Measurements from ENCODE around the gene YPEL2.

YPEL2 gene

GRCh38 chr17:59361916-59362810 is 30.7 kb downstream of the YPEL2 start (continued):
- TF ChIP-seq ZNF449 (tag by site-specific recombination; IDR thresholded peaks at IDR 0.05) = peak; percentile 20; the same call in 1 of the 2 replicates
- TF ChIP-seq ZNF354C (tag by site-specific recombination; IDR thresholded peaks at IDR 0.05; ENCODE audit: borderline replicate concordance, low read depth) = no peak
- no peak for TF ChIP-seq ZSCAN16 (tag by site-specific recombination; IDR thresholded peaks at IDR 0.05)
- no peak for TF ChIP-seq ZNF707 (tag by site-specific recombination; IDR thresholded peaks at IDR 0.05)
- TF ChIP-seq ZNF843 (tag by site-specific recombination; IDR thresholded peaks at IDR 0.05) = peak; percentile 85; the same call in 1 of the 2 replicates
- TF ChIP-seq SCRT1 (tag by site-specific recombination; IDR thresholded peaks at IDR 0.05; ENCODE audit: borderline replicate concordance) = no peak
- TF ChIP-seq ZNF398 (tag by site-specific recombination; IDR thresholded peaks at IDR 0.05) = peak; percentile 40; the same call in 1 of the 2 replicates
- peak; percentile 35; the same call in 1 of the 2 replicates for TF ChIP-seq ZIC2 (tag by site-specific recombination; IDR thresholded peaks at IDR 0.05)
- no peak for TF ChIP-seq BCL6B (tag by site-specific recombination; IDR thresholded peaks at IDR 0.05)
- no peak for TF ChIP-seq CTCF (tag by site-specific recombination; IDR thresholded peaks at IDR 0.05)
- TF ChIP-seq, protein P1, sequence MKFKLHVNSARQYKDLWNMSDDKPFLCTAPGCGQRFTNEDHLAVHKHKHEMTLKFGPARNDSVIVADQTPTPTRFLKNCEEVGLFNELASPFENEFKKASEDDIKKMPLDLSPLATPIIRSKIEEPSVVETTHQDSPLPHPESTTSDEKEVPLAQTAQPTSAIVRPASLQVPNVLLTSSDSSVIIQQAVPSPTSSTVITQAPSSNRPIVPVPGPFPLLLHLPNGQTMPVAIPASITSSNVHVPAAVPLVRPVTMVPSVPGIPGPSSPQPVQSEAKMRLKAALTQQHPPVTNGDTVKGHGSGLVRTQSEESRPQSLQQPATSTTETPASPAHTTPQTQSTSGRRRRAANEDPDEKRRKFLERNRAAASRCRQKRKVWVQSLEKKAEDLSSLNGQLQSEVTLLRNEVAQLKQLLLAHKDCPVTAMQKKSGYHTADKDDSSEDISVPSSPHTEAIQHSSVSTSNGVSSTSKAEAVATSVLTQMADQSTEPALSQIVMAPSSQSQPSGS (tag by site-specific recombination; IDR thresholded peaks at IDR 0.05; ENCODE audit: low read depth) = no peak
- TF ChIP-seq TRIM28 (IDR thresholded peaks at IDR 0.05; ENCODE audit: borderline replicate concordance, low read length) = peak; percentile 52; the same call in 1 of the 2 replicates
- TF ChIP-seq FEZF1 (tag by site-specific recombination; IDR thresholded peaks at IDR 0.05) = peak; percentile 79
- TF ChIP-seq ZNF121 (tag by site-specific recombination; IDR thresholded peaks at IDR 0.05) = no peak
- TF ChIP-seq ZFP69B (tag by site-specific recombination; IDR thresholded peaks at IDR 0.05) = no peak
- TF ChIP-seq REST (tag by site-specific recombination; IDR thresholded peaks at IDR 0.05) = no peak
- TF ChIP-seq ZNF785 (tag by site-specific recombination; IDR thresholded peaks at IDR 0.05) = no peak
- TF ChIP-seq, protein P2, sequence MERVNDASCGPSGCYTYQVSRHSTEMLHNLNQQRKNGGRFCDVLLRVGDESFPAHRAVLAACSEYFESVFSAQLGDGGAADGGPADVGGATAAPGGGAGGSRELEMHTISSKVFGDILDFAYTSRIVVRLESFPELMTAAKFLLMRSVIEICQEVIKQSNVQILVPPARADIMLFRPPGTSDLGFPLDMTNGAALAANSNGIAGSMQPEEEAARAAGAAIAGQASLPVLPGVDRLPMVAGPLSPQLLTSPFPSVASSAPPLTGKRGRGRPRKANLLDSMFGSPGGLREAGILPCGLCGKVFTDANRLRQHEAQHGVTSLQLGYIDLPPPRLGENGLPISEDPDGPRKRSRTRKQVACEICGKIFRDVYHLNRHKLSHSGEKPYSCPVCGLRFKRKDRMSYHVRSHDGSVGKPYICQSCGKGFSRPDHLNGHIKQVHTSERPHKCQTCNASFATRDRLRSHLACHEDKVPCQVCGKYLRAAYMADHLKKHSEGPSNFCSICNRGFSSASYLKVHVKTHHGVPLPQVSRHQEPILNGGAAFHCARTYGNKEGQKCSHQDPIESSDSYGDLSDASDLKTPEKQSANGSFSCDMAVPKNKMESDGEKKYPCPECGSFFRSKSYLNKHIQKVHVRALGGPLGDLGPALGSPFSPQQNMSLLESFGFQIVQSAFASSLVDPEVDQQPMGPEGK (tag by site-specific recombination; IDR thresholded peaks at IDR 0.05) = 0 out of 2 replicates have a peak, but pooled peaks have one; percentile 13
- peak; percentile 67; the same call in 1 of the 2 replicates for TF ChIP-seq SCRT2 (tag by site-specific recombination; IDR thresholded peaks at IDR 0.05)
- TF ChIP-seq ZNF416 (tag by site-specific recombination; IDR thresholded peaks at IDR 0.05) = no peak
- TF ChIP-seq ZFP3 (tag by site-specific recombination; IDR thresholded peaks at IDR 0.05; ENCODE audit: low read depth) = no peak
- TF ChIP-seq ZNF211 (tag by site-specific recombination; IDR thresholded peaks at IDR 0.05; ENCODE audit: low read depth) = no peak
- 0 out of 2 replicates have a peak, but pooled peaks have one; percentile 25 for TF ChIP-seq GLIS1 (tag by site-specific recombination; IDR thresholded peaks at IDR 0.05)
- peak; percentile 72 for TF ChIP-seq ZNF24 (tag by site-specific recombination; IDR thresholded peaks at IDR 0.05)

All from HEK293 (cell line).